Activated CD4-positive, alpha-beta T cell treated with anti-CD3 and anti-CD28 coated beads for 36 hours (primary cell): Measurements from ENCODE around the gene IGSF5. TPM values are rescaled to one million over a fixed set of nuclear protein-coding genes. Genes with fewer than 3 reads are reported as not detected.
"Not testable (repeated sequence)": the region's sequence is repeated elsewhere in the genome, so short reads cannot be mapped to it uniquely, and the experiment has no call there.

ENCODE experiments used
- ATAC-seq: fragments of 200-7000 bp; cut with Tn5 transposase; one replicate; pipeline ENCODE4 v1.10.0; 2021; ENCODE audit warnings: mild to moderate bottlenecking, moderate library complexity
- CTCF ChIA-PET: fragments of 350-600 bp; sonication (Branson Sonifier 250); formaldehyde crosslinking; loops from one replicate; lab custom pipeline; 2021; ENCODE audit warnings: antibody characterized with exemption; lab: Charles Lee
- POLR2A ChIA-PET: fragments of 350-600 bp; sonication (Branson Sonifier 250); formaldehyde crosslinking; loops from one replicate; lab custom pipeline; 2021; ENCODE audit warnings: antibody characterized with exemption, inconsistent platforms; lab: Charles Lee
- DNase-seq: peaks from one replicate; pipeline ENCODE4 v3.0.0-alpha.2; 2020
- H3K27ac Mint-ChIP-seq: one replicate; pipeline ENCODE4 v1.8.0; 2021; ENCODE audit warnings: mixed read lengths
- H3K27me3 Mint-ChIP-seq: one replicate; pipeline ENCODE4 v1.8.0; 2021; ENCODE audit warnings: mixed read lengths
- H3K36me3 Mint-ChIP-seq: one replicate; pipeline ENCODE4 v1.8.0; 2021; ENCODE audit warnings: low read depth, mixed read lengths
- H3K4me1 Mint-ChIP-seq: one replicate; pipeline ENCODE4 v1.8.0; 2021; ENCODE audit warnings: mixed read lengths
- H3K4me3 Mint-ChIP-seq: one replicate; pipeline ENCODE4 v1.8.0; 2021; ENCODE audit warnings: mild to moderate bottlenecking, moderate library complexity, mixed read lengths
- H3K9me3 Mint-ChIP-seq: one replicate; pipeline ENCODE4 v1.8.0; 2021; ENCODE audit warnings: low read depth, mixed read lengths
- intact Hi-C, 2 experiments: fragments of 100-400 bp; cut with DNase I in 1 of 2; cut with micrococcal nuclease in 1 of 2; formaldehyde crosslinking; loops; one replicate each; pipeline versions ENCODE4 v1.14.2 to v1.15.1; 2022 to 2024; cut with DNase I, micrococcal nuclease
- total RNA-seq, 2 experiments: library from RNA; stranded (reverse); gene quantifications; one replicate each; pipeline ENCODE4 v1.2.3, GENCODE V29; 2021

IGSF5 gene
- total RNA-seq, 2 experiments from 2014 or later, result not detected

GRCh38 chr21:39739531-39739930, 5.5 kb upstream of the IGSF5 start:
- DNase-seq, intact Hi-C loops, ATAC-seq, POLR2A ChIA-PET, H3K27ac Mint-ChIP-seq, CTCF ChIA-PET, H3K4me1 Mint-ChIP-seq, H3K27me3 Mint-ChIP-seq, H3K4me3 Mint-ChIP-seq, H3K9me3 Mint-ChIP-seq, H3K36me3 Mint-ChIP-seq: not testable (repeated sequence)

- H3K4me3 Mint-ChIP-seq, DNase-seq, CTCF ChIA-PET, POLR2A ChIA-PET, H3K9me3 Mint-ChIP-seq, H3K27me3 Mint-ChIP-seq, H3K4me1 Mint-ChIP-seq, H3K36me3 Mint-ChIP-seq, H3K27ac Mint-ChIP-seq, ATAC-seq, intact Hi-C loops: not testable (repeated sequence)
Observed at GRCh38 chr21:39742561-39742960, 2.4 kb upstream of the IGSF5 start.

GRCh38 chr21:39745332-39745731, 349 bp downstream of the IGSF5 start:
- H3K4me3 Mint-ChIP-seq, DNase-seq, intact Hi-C loops, H3K36me3 Mint-ChIP-seq, H3K27me3 Mint-ChIP-seq, POLR2A ChIA-PET, CTCF ChIA-PET, H3K4me1 Mint-ChIP-seq, ATAC-seq, H3K27ac Mint-ChIP-seq, H3K9me3 Mint-ChIP-seq: not testable (repeated sequence)

- Mint-ChIP-seq H3K4me1 (no peaks in the 10 kb centered on the region), H3K27ac (no peak overlapping the region), H3K27me3 (no peaks in the 10 kb centered on the region), H3K4me3 (no peak overlapping the region), H3K9me3 (no peaks in the 10 kb centered on the region), H3K36me3 (no peaks in the 10 kb centered on the region)
- ATAC-seq, result no peak
- POLR2A ChIA-PET, result no interaction called here
- intact Hi-C loops, result no loop called here
- DNase-seq, result no peak
- CTCF ChIA-PET, result interaction anchor here (0.6 kb wide), 1 partner anchor 131 kb away, joined by 4 read pairs; no protein-coding TSS in a partner anchor
Observed at GRCh38 chr21:39750670-39751069, 5.7 kb downstream of the IGSF5 start.

GRCh38 chr21:39754811-39755210, 9.8 kb downstream of the IGSF5 start:
- CTCF ChIA-PET, result no interaction called here
- no peaks in the 10 kb centered on the region for H3K9me3 Mint-ChIP-seq
- DNase-seq (no peak), ATAC-seq (no peak)
- intact Hi-C loops, result no loop called here
- no peak overlapping the region for H3K4me3 Mint-ChIP-seq
- H3K36me3 Mint-ChIP-seq, result no peaks in the 10 kb centered on the region
- no peak overlapping the region for H3K27ac Mint-ChIP-seq
- POLR2A ChIA-PET, result no interaction called here
- H3K27me3 Mint-ChIP-seq, result no peaks in the 10 kb centered on the region
- H3K4me1 Mint-ChIP-seq, result no peaks in the 10 kb centered on the region

- CTCF ChIA-PET, result no interaction called here
- H3K4me1 Mint-ChIP-seq, result no peaks in the 10 kb centered on the region
- peaks cover 2% of the 10 kb centered on the region for H3K9me3 Mint-ChIP-seq
- intact Hi-C loops, result no loop called here
- DNase-seq (no peak), ATAC-seq (no peak)
- no peak overlapping the region for H3K27ac Mint-ChIP-seq
- H3K36me3 Mint-ChIP-seq, result no peaks in the 10 kb centered on the region
- POLR2A ChIA-PET, result no interaction called here
- H3K27me3 Mint-ChIP-seq, result peaks cover 2% of the 10 kb centered on the region
- no peak overlapping the region for H3K4me3 Mint-ChIP-seq
Observed at GRCh38 chr21:39756285-39756684, 11.3 kb downstream of the IGSF5 start.

- H3K27me3 Mint-ChIP-seq, result peaks cover 6% of the 10 kb centered on the region
- H3K27ac Mint-ChIP-seq, result no peak overlapping the region
- ChIA-PET POLR2A (no interaction called here), CTCF (no interaction called here)
- no peaks in the 10 kb centered on the region for H3K36me3 Mint-ChIP-seq
- H3K4me3 Mint-ChIP-seq, result no peak overlapping the region
- ATAC-seq (no peak), DNase-seq (no peak)
- intact Hi-C loops, result no loop called here
- no peaks in the 10 kb centered on the region for H3K4me1 Mint-ChIP-seq
- H3K9me3 Mint-ChIP-seq, result peaks cover 2% of the 10 kb centered on the region
Observed at GRCh38 chr21:39763272-39763970, 18.4 kb downstream of the IGSF5 start.

GRCh38 chr21:39774227-39774626, 29.2 kb downstream of the IGSF5 start:
- no peak overlapping the region for H3K4me3 Mint-ChIP-seq
- no peak overlapping the region for H3K27ac Mint-ChIP-seq
- ChIA-PET CTCF (no interaction called here), POLR2A (no interaction called here)
- H3K4me1 Mint-ChIP-seq, result no peaks in the 10 kb centered on the region
- intact Hi-C loops, result no loop called here
- ATAC-seq (no peak), DNase-seq (no peak)
- no peaks in the 10 kb centered on the region for H3K27me3 Mint-ChIP-seq
- no peaks in the 10 kb centered on the region for H3K9me3 Mint-ChIP-seq
- H3K36me3 Mint-ChIP-seq, result no peaks in the 10 kb centered on the region

GRCh38 chr21:39775816-39776215, 30.8 kb downstream of the IGSF5 start:
- no peak for ATAC-seq
- intact Hi-C loops, result no loop called here
- DNase-seq, result no peak
- no peaks in the 10 kb centered on the region for H3K4me1 Mint-ChIP-seq
- H3K27ac Mint-ChIP-seq, result no peak overlapping the region
- ChIA-PET CTCF (no interaction called here), POLR2A (no interaction called here)
- H3K27me3 Mint-ChIP-seq, result no peaks in the 10 kb centered on the region
- H3K9me3 Mint-ChIP-seq, result no peaks in the 10 kb centered on the region
- no peaks in the 10 kb centered on the region for H3K36me3 Mint-ChIP-seq
- H3K4me3 Mint-ChIP-seq, result no peak overlapping the region

GRCh38 chr21:39776589-39776988, 31.6 kb downstream of the IGSF5 start:
- DNase-seq (no peak), ATAC-seq (no peak)
- H3K4me1 Mint-ChIP-seq, result no peaks in the 10 kb centered on the region
- no peaks in the 10 kb centered on the region for H3K27me3 Mint-ChIP-seq
- CTCF ChIA-PET, result no interaction called here
- H3K36me3 Mint-ChIP-seq, result no peaks in the 10 kb centered on the region
- no peaks in the 10 kb centered on the region for H3K9me3 Mint-ChIP-seq
- POLR2A ChIA-PET, result no interaction called here
- intact Hi-C loops, result no loop called here
- H3K27ac Mint-ChIP-seq, result no peak overlapping the region
- H3K4me3 Mint-ChIP-seq, result no peak overlapping the region

- ChIA-PET CTCF (no interaction called here), POLR2A (no interaction called here)
- Mint-ChIP-seq H3K27me3 (no peaks in the 10 kb centered on the region), H3K9me3 (no peaks in the 10 kb centered on the region), H3K27ac (no peak overlapping the region), H3K4me1 (no peaks in the 10 kb centered on the region), H3K4me3 (no peak overlapping the region), H3K36me3 (no peaks in the 10 kb centered on the region)
- intact Hi-C loops, result no loop called here
- DNase-seq (no peak), ATAC-seq (no peak)
Observed at GRCh38 chr21:39781331-39781730, 36.3 kb downstream of the IGSF5 start.

GRCh38 chr21:39788383-39788782, 43.4 kb downstream of the IGSF5 start:
- Mint-ChIP-seq H3K4me3 (no peak overlapping the region), H3K27me3 (no peaks in the 10 kb centered on the region), H3K9me3 (no peaks in the 10 kb centered on the region), H3K4me1 (no peaks in the 10 kb centered on the region), H3K27ac (no peak overlapping the region), H3K36me3 (no peaks in the 10 kb centered on the region)
- DNase-seq (no peak), ATAC-seq (no peak)
- CTCF ChIA-PET, result no interaction called here
- POLR2A ChIA-PET, result no interaction called here
- intact Hi-C loops, result no loop called here
